ENCODE results near the gene SPG7. TPM values are rescaled to one million over a fixed set of nuclear protein-coding genes. Genes with fewer than 3 reads are reported as not detected.
A peak's percentile ranks its signal among the peaks of the same experiment; 100 is the strongest.

SPG7 gene
- total and polyA plus RNA-seq, 9 of the 15 experiments (the other 6 are each of a cell fraction or from before 2014, with no cell fraction given) = 5.8 to 89.1 (median 49.4) TPM

DNA sequence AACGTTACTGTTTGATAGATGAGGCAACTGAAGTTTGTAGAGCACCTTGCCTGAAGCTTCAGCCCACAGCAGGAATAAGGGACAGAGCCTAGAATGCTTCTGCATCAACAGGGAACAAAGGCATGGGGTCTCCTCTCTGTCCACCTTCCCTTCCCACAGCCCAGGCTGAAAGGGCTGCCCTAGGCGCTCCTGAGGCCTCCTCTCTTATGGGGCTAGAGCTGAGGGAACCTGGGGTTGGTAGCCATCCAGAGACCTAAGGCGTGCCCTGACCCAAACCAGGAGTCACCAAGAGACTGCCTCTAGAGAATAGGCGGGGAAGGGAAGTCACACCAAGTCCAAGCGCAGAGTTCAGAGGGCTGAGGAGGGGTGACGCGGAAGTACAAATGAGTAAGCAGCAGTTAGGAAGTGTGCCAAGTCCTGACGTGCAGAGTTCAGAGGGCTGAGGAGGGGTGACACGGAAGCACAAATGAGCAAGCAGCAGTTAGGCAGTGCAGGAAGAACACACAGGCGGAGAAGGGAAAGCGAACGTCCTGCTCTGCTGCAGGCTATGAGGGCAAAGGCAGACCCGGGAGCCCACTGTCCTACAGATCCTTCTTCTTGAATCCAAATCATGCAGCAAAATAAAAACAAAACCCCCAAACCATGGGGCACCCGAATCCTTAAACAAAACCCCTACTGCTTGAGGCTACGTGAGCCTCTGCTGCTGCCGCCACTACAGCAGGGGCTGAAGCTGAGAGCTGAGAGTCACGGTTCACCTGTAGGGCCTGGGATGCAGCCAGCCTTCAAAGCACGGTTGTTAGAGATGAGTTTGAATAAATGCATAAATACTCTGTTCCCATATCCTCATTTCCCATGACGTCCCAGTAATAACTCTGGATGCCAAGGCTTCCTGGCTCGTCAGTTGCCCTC is 2.7 kb upstream of the SPG7 start (continued):
- TF ChIP-seq ZNF583 (CRISPR knock-in tag; IDR thresholded peaks at IDR 0.05) (no peak), ZNF197 (CRISPR knock-in tag; IDR thresholded peaks at IDR 0.05; ENCODE audit: low read depth) (no peak), ZNF592 (IDR thresholded peaks at IDR 0.05) (peak; percentile 81), MTA2 (IDR thresholded peaks at IDR 0.05; ENCODE audit: low read depth) (peak; percentile 71), KLF10 (CRISPR knock-in tag; IDR thresholded peaks at IDR 0.05) (no peak), GMEB1 (CRISPR knock-in tag; IDR thresholded peaks at IDR 0.05) (no peak), KDM5B (IDR thresholded peaks at IDR 0.05; ENCODE audit: insufficient replicate concordance, low read depth, low read length) (peak; percentile 88), TBP (optimal IDR thresholded peaks at IDR 0.05; ENCODE audit: low read depth, low read length) (peak; percentile 86), E4F1 (CRISPR knock-in tag; IDR thresholded peaks at IDR 0.05; ENCODE audit: borderline replicate concordance) (no peak), KDM2B (CRISPR knock-in tag; IDR thresholded peaks at IDR 0.05) (no peak), SOX6 (IDR thresholded peaks at IDR 0.05) (peak; percentile 69)
- TF ChIP-seq, protein P1, sequence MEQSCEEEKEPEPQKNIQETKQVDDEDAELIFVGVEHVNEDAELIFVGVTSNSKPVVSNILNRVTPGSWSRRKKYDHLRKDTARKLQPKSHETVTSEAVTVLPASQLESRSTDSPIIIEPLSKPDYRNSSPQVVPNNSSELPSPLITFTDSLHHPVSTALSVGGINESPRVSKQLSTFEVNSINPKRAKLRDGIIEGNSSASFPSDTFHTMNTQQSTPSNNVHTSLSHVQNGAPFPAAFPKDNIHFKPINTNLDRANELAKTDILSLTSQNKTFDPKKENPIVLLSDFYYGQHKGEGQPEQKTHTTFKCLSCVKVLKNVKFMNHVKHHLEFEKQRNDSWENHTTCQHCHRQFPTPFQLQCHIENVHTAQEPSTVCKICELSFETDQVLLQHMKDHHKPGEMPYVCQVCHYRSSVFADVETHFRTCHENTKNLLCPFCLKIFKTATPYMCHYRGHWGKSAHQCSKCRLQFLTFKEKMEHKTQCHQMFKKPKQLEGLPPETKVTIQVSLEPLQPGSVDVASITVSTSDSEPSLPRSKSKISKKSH (CRISPR knock-in tag; IDR thresholded peaks at IDR 0.05) = no peak
- TF ChIP-seq, protein P2, sequence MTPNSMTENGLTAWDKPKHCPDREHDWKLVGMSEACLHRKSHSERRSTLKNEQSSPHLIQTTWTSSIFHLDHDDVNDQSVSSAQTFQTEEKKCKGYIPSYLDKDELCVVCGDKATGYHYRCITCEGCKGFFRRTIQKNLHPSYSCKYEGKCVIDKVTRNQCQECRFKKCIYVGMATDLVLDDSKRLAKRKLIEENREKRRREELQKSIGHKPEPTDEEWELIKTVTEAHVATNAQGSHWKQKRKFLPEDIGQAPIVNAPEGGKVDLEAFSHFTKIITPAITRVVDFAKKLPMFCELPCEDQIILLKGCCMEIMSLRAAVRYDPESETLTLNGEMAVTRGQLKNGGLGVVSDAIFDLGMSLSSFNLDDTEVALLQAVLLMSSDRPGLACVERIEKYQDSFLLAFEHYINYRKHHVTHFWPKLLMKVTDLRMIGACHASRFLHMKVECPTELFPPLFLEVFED (CRISPR knock-in tag; conservative IDR thresholded peaks at IDR 0.05) = peak; percentile 46; the same call in 1 of the 2 replicates
- TF ChIP-seq, protein P3, sequence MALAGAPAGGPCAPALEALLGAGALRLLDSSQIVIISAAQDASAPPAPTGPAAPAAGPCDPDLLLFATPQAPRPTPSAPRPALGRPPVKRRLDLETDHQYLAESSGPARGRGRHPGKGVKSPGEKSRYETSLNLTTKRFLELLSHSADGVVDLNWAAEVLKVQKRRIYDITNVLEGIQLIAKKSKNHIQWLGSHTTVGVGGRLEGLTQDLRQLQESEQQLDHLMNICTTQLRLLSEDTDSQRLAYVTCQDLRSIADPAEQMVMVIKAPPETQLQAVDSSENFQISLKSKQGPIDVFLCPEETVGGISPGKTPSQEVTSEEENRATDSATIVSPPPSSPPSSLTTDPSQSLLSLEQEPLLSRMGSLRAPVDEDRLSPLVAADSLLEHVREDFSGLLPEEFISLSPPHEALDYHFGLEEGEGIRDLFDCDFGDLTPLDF (CRISPR knock-in tag; IDR thresholded peaks at IDR 0.05) = no peak
